C4-2B (cell line): ENCODE results near the gene PRIMA1.
A peak's percentile ranks its signal among the peaks of the same experiment; 100 is the strongest.

Experiments used
- H3K27ac ChIP-seq: fragments of 450-650 bp; 2 replicates; pipeline ENCODE4 v1.5.1; 2017
- ZFX ChIP-seq: fragments of 450-650 bp; IDR thresholded peaks from 2 replicates; pipeline ENCODE4 v1.6.1; 2017
- TF ChIP-seq, protein P1 (sequence below): fragments of 450-650 bp; conservative IDR thresholded peaks from 2 replicates; pipeline ENCODE4 v1.5.1; 2017; ENCODE audit warnings: mild to moderate bottlenecking

The PRIMA1 gene

GRCh38 chr14:93772263-93772662 lies 16.0 kb downstream of the PRIMA1 start:
- no peak overlapping the region for H3K27ac ChIP-seq
- no peak for TF ChIP-seq ZFX
- TF ChIP-seq, protein P1, sequence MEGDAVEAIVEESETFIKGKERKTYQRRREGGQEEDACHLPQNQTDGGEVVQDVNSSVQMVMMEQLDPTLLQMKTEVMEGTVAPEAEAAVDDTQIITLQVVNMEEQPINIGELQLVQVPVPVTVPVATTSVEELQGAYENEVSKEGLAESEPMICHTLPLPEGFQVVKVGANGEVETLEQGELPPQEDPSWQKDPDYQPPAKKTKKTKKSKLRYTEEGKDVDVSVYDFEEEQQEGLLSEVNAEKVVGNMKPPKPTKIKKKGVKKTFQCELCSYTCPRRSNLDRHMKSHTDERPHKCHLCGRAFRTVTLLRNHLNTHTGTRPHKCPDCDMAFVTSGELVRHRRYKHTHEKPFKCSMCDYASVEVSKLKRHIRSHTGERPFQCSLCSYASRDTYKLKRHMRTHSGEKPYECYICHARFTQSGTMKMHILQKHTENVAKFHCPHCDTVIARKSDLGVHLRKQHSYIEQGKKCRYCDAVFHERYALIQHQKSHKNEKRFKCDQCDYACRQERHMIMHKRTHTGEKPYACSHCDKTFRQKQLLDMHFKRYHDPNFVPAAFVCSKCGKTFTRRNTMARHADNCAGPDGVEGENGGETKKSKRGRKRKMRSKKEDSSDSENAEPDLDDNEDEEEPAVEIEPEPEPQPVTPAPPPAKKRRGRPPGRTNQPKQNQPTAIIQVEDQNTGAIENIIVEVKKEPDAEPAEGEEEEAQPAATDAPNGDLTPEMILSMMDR, result no peak

- no peak for TF ChIP-seq ZFX
- TF ChIP-seq, protein P1, result no peak
- H3K27ac ChIP-seq, result no peak overlapping the region
Measured at GRCh38 chr14:93765970-93766369, 22.3 kb downstream of the PRIMA1 start.

- no peak for TF ChIP-seq ZFX
- TF ChIP-seq, protein P1, result no peak
- H3K27ac ChIP-seq, result no peak overlapping the region
Measured at GRCh38 chr14:93765155-93765554, 23.1 kb downstream of the PRIMA1 start.

- no peak for TF ChIP-seq ZFX
- TF ChIP-seq, protein P1, result no peak
- H3K27ac ChIP-seq, result no peak overlapping the region
Measured at GRCh38 chr14:93764211-93764659, 24.1 kb downstream of the PRIMA1 start.

- peak overlapping the region; percentile 11 for H3K27ac ChIP-seq
- TF ChIP-seq, protein P1, result no peak
- no peak for TF ChIP-seq ZFX
Measured at GRCh38 chr14:93759719-93760307, 28.5 kb downstream of the PRIMA1 start.

DNA sequence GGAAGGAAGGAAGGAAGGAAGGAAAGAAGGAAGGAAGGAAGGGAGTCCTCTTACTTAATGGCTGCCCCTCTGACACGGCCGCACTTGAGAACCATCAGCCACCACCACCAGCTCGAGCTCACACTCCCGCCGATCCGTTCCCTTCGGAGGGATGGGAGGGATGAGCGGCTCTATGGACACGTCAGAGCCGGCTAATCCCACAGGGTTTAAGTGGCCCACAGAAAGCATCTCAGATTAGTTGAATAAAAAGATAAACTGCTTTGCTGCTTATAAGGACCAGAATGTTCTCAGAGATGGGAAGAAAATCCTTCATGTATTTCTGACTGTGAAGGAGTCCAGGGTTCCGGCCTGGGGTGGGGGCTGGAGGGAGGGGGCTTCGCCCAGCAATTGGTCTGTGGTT lies 31.1 kb downstream of the PRIMA1 start:
- TF ChIP-seq ZFX, result no peak
- TF ChIP-seq, protein P1, result no peak
- H3K27ac ChIP-seq, result no peak overlapping the region

DNA sequence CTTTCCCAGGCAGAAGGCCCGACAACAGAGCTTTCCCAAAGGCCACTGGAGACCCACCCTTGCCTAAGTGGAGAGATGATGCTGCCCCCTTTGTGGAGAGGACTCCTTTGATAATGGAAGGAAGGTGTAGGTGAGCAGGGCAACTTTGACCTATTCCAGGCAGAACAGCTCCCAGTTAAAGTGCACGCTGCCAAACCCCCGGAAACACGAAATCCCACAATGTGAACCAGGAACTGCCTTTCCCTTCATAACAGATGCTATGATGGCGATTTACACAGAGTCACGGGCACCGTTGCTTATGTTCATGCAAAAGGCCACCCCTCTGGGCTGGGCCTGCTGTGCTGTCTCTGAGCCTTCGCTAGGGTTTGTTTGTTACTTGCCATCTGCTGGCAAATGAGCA lies 34.6 kb downstream of the PRIMA1 start:
- TF ChIP-seq, protein P1, result no peak
- TF ChIP-seq ZFX, result no peak
- H3K27ac ChIP-seq, result no peak overlapping the region
